Embryonic facial prominence (tissue), 1 donor: ENCODE data around the gene STAT5A.
"Not testable (repeated sequence)": the region's sequence is repeated elsewhere in the genome, so short reads cannot be mapped to it uniquely, and the experiment has no call there.

Source experiments
- DNase-seq: peaks from one replicate; pipeline ENCODE4 v3.0.0-alpha.2; 2016; ENCODE audit errors: extremely low spot score

Gene STAT5A

GRCh38 chr17:42307362-42307927 lies 19.1 kb downstream of the STAT5A start:
- no peak for DNase-seq

GRCh38 chr17:42308446-42308845 lies 20.1 kb downstream of the STAT5A start:
- no peak for DNase-seq

- no peak for DNase-seq
Measured at GRCh38 chr17:42309142-42309541, 20.8 kb downstream of the STAT5A start.

GRCh38 chr17:42309986-42310786 lies 21.9 kb downstream of the STAT5A start:
- DNase-seq: no peak

GRCh38 chr17:42310787-42311215 lies 22.5 kb downstream of the STAT5A start:
- DNase-seq: no peak

- DNase-seq: peak; percentile 78
Measured at GRCh38 chr17:42311240-42312034, 23.1 kb downstream of the STAT5A start.

GRCh38 chr17:42312035-42312284 lies 23.7 kb downstream of the STAT5A start:
- no peak for DNase-seq

GRCh38 chr17:42312285-42313130 lies 24.2 kb downstream of the STAT5A start:
- no peak for DNase-seq

GRCh38 chr17:42313389-42313772 lies 25.1 kb downstream of the STAT5A start:
- no peak for DNase-seq

GRCh38 chr17:42313773-42314566 lies 25.7 kb downstream of the STAT5A start:
- no peak for DNase-seq

GRCh38 chr17:42315402-42316156 lies 27.3 kb downstream of the STAT5A start:
- DNase-seq: no peak

- no peak for DNase-seq
Measured at GRCh38 chr17:42316755-42317154, 28.5 kb downstream of the STAT5A start.

- no peak for DNase-seq
Measured at GRCh38 chr17:42317266-42317845, 29.1 kb downstream of the STAT5A start.

- not testable (repeated sequence) for DNase-seq
Measured at GRCh38 chr17:42317967-42318366, 29.7 kb downstream of the STAT5A start.

GRCh38 chr17:42321555-42321954 lies 33.3 kb downstream of the STAT5A start:
- no peak for DNase-seq

GRCh38 chr17:42322382-42323267 lies 34.3 kb downstream of the STAT5A start:
- DNase-seq: peak; percentile 70

GRCh38 chr17:42323268-42323773 lies 35.0 kb downstream of the STAT5A start:
- DNase-seq: no peak

GRCh38 chr17:42325026-42325425 lies 36.7 kb downstream of the STAT5A start:
- DNase-seq: no peak
